VCaP (cell line): Measurements from ENCODE around the gene CHTF18.

ENCODE experiments used
- H3K27ac ChIP-seq: fragments of 450-650 bp; 2 replicates; pipeline ENCODE4 v1.5.1; 2017
- TF ChIP-seq, protein P1 (sequence below): fragments of 450-650 bp; conservative IDR thresholded peaks from 2 replicates; pipeline ENCODE4 v1.5.1; 2017; ENCODE audit warnings: mild to moderate bottlenecking, moderate library complexity

The CHTF18 gene

DNA sequence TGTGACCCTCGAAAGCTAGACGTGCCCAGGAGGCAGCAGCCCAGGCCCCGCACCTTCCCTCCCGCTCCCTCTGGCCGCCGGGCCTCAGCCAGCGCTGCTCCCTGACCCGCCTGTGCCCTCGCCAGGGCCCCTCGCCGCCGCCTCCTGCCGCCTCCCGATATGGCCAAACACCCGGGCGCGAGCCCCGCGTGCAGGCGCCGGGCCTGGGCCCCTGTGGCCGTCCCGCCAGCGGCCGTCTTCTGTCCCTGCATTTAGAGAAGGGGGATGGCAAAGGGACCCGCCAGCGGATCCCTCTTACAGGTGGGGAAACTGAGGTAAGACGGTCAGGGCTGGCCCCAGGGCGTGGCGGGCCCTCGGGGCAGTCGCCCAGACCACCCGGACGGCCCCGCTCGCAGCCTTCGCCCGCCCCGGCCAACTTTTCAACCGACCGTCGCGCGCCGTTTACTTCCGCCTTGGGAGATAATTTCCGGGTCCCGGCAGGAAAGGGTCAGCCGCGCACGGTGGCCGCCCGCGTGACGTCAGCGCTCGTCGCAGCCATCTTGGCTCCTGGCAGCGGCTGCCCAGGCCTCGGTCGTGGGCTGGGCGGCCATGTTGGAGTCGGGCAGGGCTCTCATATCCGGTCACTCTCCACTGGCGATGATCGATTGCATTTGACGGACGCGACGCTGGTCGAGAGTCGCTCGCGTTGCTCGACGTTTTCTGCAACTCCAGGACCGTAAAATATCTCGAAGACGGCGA, 19.1 kb downstream of the CHTF18 start:
- TF ChIP-seq, protein P1, sequence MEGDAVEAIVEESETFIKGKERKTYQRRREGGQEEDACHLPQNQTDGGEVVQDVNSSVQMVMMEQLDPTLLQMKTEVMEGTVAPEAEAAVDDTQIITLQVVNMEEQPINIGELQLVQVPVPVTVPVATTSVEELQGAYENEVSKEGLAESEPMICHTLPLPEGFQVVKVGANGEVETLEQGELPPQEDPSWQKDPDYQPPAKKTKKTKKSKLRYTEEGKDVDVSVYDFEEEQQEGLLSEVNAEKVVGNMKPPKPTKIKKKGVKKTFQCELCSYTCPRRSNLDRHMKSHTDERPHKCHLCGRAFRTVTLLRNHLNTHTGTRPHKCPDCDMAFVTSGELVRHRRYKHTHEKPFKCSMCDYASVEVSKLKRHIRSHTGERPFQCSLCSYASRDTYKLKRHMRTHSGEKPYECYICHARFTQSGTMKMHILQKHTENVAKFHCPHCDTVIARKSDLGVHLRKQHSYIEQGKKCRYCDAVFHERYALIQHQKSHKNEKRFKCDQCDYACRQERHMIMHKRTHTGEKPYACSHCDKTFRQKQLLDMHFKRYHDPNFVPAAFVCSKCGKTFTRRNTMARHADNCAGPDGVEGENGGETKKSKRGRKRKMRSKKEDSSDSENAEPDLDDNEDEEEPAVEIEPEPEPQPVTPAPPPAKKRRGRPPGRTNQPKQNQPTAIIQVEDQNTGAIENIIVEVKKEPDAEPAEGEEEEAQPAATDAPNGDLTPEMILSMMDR: no peak
- peak overlapping the region; percentile 85 for H3K27ac ChIP-seq

DNA sequence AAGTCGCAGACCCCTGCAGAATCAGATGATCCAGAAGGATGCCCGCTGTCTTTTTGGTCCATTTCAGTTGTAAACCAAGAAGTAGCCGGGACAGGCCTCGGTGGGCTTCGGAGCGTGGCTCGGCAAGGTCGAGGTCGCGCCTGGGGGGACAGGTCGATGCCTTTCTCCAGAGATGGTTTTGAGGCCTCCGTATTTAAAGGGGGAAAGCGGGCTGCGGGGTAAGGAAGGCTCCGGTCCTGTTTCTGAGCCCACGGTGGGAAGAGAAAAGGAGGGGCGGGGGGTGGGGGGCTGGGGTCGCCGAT, 19.6 kb downstream of the CHTF18 start:
- peak overlapping the region; percentile 85 for H3K27ac ChIP-seq
- TF ChIP-seq, protein P1: no peak

DNA sequence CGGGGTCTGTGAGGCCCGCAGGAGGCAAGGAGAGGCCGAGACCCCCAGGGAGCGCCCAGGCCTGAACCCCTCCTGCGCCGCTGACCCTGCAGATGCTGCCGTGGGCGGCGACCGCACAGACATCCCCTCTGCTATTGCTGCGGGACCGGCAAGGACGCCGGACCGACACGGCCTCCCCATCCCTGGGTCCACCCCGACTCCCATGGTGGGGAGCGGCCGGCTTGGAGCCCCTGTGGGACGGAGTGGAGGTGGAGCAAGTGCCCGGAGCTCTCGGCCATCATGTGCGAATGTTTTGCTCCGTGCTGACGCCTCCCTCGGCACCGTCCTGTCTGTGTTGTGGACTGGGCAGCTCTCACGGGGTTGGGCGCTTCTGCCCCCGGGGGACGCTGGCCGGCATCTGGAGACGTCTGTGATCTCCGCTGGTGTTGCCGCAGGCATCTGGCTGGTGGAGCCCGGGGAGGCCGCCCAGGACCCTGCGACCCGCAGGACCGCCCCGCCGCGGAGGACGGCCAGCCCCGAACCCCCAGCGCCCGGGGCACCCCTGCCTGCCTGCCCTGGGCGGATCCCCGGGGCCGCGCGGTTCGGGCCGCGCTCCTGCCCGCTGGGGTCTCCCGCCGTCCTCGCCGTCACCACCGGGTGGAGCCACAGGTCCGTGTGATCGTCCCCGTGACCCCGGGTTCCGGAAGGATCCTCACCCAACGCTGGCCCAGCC, 24.9 kb downstream of the CHTF18 start:
- TF ChIP-seq, protein P1: peak; percentile 76
- no peak overlapping the region for H3K27ac ChIP-seq

DNA sequence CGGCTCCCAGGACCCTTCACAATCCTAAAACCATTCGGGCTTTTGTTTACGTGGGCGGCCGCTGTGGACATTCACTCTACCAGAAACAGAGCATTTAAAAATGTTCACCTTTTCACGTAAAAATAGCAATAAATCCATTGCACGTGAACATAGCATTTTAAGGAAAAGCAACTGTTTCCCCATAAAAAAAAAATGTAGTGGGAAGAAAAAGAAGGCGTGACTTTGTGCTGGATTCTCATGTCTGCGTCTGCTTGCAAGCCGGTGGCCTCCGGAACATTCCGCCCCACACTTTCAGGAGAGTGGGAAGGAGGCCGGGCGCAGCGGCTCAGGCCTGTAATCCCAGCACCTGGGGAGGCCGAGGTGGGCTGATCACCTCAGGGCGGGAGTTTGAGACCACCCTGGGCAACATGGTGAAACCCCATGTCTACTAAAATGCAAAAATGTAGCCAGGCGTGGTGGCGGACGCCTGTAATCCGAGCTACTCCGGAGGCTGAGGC, 25.5 kb downstream of the CHTF18 start:
- no peak overlapping the region for H3K27ac ChIP-seq
- TF ChIP-seq, protein P1: peak; percentile 34

DNA sequence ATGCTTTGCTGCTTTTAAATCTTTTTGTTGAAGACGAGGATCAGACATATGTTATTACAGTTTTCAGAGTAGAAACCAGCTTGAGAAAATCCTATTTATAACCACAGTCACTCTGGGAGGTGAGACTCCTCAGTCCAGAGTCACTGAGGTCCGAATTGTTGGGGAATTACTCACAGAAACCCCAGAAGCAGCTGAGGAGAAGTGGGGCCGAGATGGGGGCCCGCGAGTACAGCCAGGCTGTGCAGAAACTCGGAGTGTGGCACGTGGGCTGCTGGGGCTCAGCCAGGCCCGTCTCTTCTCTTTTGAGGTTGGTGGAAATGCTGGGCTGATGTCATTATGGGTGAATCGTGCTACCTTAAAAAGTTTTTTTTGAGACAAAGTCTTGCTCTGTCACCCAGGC, 26.6 kb downstream of the CHTF18 start:
- H3K27ac ChIP-seq: no peak overlapping the region
- TF ChIP-seq, protein P1: no peak

DNA sequence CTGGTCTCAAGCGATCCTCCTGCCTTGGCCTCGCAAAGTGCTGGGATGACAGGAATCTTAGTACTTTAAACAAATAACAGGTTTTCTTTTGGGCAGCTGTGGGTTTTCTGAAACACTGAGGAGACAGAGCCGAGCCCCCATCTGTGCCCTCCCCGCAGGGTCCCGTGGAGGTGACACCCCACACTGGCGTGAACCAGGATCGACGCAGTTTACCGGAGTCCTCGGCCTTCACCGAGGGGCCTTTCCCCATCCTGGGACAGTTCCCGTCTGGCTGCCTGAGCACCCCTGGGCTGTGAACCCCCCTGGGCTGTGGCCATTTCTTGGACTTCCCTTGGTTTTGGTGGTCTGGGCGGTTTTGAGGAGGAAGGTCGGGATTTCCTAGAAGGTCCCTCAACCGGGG, 27.4 kb downstream of the CHTF18 start:
- TF ChIP-seq, protein P1: no peak
- H3K27ac ChIP-seq: no peak overlapping the region

DNA sequence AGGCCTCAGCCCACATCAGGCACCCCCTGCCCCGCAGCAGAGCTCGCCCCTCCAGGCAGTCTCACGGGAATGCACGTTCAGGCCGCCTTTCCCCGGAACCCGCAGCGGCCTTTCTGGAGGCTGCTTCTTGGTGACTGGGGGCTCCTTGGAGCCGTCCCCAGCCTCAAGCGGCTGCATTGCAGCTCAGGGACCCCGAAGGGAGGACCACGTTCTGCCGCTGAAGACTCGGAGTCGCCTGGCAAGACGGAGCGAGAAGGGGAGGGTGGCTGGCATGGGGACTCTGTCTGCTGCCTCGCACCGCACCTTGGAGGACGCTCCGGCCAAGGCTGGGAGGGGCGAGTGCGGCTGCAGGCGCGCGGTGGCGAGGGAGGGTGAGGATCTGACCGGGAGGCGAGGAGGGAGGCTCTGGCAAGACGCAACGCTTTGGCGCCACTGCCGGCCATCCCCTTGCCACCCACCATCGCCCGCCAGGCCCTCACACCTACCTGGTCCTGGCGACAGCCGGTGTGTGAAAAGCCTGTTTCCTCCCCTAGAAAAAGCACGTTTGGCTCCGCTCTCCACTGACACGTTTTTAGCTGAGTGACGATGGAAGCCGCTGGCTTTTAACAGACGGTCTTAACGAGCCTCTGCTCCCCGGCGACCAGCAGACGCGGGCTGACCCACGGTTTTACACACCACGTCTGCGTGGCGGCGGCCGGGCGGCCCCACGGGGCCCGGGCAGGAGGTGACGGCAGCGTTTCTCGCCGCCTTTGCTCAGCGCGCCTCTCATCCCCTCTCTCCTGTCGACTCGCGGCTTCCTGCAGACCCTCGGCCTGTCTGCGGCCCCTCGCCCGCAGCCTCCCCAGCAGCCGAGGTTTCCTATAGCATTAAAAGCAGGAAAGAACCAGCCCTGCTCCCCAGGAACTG, 28.8 kb downstream of the CHTF18 start:
- H3K27ac ChIP-seq: no peak overlapping the region
- TF ChIP-seq, protein P1: no peak
